MM.1S (cell line): ENCODE data around the gene PPEF1.

Source experiments
- EZH2 ChIP-seq: fragments of 300-600 bp; sonication (generic); optimal IDR thresholded peaks from 2 replicates; pipeline ENCODE3; 2017; ENCODE audit warnings: low read depth, mild to moderate bottlenecking, antibody characterized with exemption, low read length, mixed read lengths
- EZH2phosphoT487 ChIP-seq: fragments of 300-600 bp; sonication (generic); IDR thresholded peaks from 2 replicates; pipeline ENCODE4 v1.6.1; 2018; ENCODE audit warnings: antibody characterized with exemption, low read length
- TF ChIP-seq, protein P1 (sequence below): fragments of 300-600 bp; sonication (generic); IDR thresholded peaks from 2 replicates; pipeline ENCODE4 v1.5.1; 2016; ENCODE audit warnings: antibody characterized with exemption, low read length, mixed read lengths

DNA sequence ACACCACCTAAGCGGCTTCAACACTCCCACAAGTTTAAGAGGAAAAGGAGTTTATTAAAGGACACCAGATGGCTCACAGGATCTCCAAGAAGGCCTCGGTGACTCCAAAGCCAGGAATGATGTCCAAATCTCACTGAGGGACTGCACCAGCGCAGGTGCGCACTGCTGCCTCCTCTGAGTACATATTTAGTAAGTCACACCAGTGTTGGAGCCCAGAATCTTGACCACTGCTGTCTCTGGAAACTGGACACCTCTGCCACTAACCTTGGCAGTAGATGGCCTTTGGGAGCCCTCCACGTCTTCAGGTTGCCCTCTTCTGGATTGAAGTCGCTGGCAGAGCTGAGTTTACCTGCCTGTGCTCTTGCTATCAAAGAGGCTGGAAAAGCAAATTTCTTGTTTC is 25.4 kb upstream of the PPEF1 start:
- TF ChIP-seq EZH2 (no peak), EZH2phosphoT487 (no peak)
- TF ChIP-seq, protein P1, sequence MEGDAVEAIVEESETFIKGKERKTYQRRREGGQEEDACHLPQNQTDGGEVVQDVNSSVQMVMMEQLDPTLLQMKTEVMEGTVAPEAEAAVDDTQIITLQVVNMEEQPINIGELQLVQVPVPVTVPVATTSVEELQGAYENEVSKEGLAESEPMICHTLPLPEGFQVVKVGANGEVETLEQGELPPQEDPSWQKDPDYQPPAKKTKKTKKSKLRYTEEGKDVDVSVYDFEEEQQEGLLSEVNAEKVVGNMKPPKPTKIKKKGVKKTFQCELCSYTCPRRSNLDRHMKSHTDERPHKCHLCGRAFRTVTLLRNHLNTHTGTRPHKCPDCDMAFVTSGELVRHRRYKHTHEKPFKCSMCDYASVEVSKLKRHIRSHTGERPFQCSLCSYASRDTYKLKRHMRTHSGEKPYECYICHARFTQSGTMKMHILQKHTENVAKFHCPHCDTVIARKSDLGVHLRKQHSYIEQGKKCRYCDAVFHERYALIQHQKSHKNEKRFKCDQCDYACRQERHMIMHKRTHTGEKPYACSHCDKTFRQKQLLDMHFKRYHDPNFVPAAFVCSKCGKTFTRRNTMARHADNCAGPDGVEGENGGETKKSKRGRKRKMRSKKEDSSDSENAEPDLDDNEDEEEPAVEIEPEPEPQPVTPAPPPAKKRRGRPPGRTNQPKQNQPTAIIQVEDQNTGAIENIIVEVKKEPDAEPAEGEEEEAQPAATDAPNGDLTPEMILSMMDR = no peak
